H9 (cell line): ENCODE results near the gene CATSPER1. TPM values are rescaled to one million over a fixed set of nuclear protein-coding genes. Genes with fewer than 3 reads are reported as not detected.

Experiments used
- DNase-seq: peaks from one replicate; pipeline ENCODE4 v3.0.0-alpha.2; 2017
- H2AFZ ChIP-seq: one replicate; pipeline ENCODE4 v1.6.1; 2013; ENCODE audit warnings: mild to moderate bottlenecking, low read length, control low read depth, moderate library complexity
- H2AK5ac ChIP-seq: 2 replicates; pipeline ENCODE4 v1.6.1; 2013; ENCODE audit warnings: low read length, control low read depth, mixed read lengths; ENCODE audit not compliant: insufficient read length
- H2BK120ac ChIP-seq: one replicate; pipeline ENCODE4 v1.6.1; 2013; ENCODE audit warnings: low read depth, mild to moderate bottlenecking, low read length, control low read depth, inconsistent platforms; ENCODE audit not compliant: poor library complexity, severe bottlenecking
- H2BK12ac ChIP-seq: 2 replicates; pipeline ENCODE4 v1.6.1; 2013; ENCODE audit warnings: low read length, control low read depth, mixed read lengths, low read depth; ENCODE audit not compliant: insufficient read length
- H2BK15ac ChIP-seq: 2 replicates; pipeline ENCODE4 v1.6.1; 2013; ENCODE audit warnings: low read depth, low read length, control low read depth
- H2BK20ac ChIP-seq: one replicate; pipeline ENCODE4 v1.6.1; 2013; ENCODE audit warnings: low read depth, mild to moderate bottlenecking, low read length, control low read depth, inconsistent platforms; ENCODE audit not compliant: poor library complexity, severe bottlenecking
- H2BK5ac ChIP-seq: 2 replicates; pipeline ENCODE4 v1.6.1; 2013; ENCODE audit warnings: low read length, control low read depth, mixed read lengths; ENCODE audit not compliant: insufficient read length
- H3K14ac ChIP-seq: 2 replicates; pipeline ENCODE4 v1.6.1; 2013; ENCODE audit warnings: low read length, control low read depth; ENCODE audit not compliant: insufficient read depth
- H3K18ac ChIP-seq: 2 replicates; pipeline ENCODE4 v1.6.1; 2013; ENCODE audit warnings: low read depth, mild to moderate bottlenecking, mixed read lengths, low read length, control low read depth; ENCODE audit not compliant: insufficient read length
- H3K23ac ChIP-seq: 2 replicates; pipeline ENCODE4 v1.6.1; 2013; ENCODE audit warnings: low read length, control low read depth, mixed read lengths, low read depth; ENCODE audit not compliant: insufficient read length
- H3K23me2 ChIP-seq: 2 replicates; pipeline ENCODE4 v1.6.1; 2013; ENCODE audit warnings: low read depth, mild to moderate bottlenecking, mixed read lengths, low read length, control low read depth; ENCODE audit not compliant: insufficient read length, poor library complexity, severe bottlenecking
- H3K27ac ChIP-seq: 2 replicates; pipeline ENCODE4 v1.5.1; 2013; ENCODE audit warnings: low read length, control low read depth, mixed read lengths, low read depth; ENCODE audit not compliant: insufficient read length
- H3K27me3 ChIP-seq: 2 replicates; pipeline ENCODE4 v1.6.1; 2013; ENCODE audit warnings: low read length, control low read depth, inconsistent platforms; ENCODE audit not compliant: insufficient read depth
- H3K4ac ChIP-seq: 2 replicates; pipeline ENCODE4 v1.6.1; 2013; ENCODE audit warnings: low read depth, mild to moderate bottlenecking, control low read depth, inconsistent platforms, low read length, moderate library complexity
- H3K4me1 ChIP-seq: 2 replicates; pipeline ENCODE4 v1.6.1; 2013; ENCODE audit warnings: low read length, control low read depth, inconsistent platforms; ENCODE audit not compliant: insufficient read depth
- H3K4me2 ChIP-seq: 2 replicates; pipeline ENCODE4 v1.6.1; 2013; ENCODE audit warnings: low read length, control low read depth, mixed read lengths; ENCODE audit not compliant: insufficient read length, insufficient read depth
- H3K56ac ChIP-seq: 2 replicates; pipeline ENCODE4 v1.6.1; 2013; ENCODE audit warnings: low read depth, mild to moderate bottlenecking, mixed read lengths, low read length, control low read depth; ENCODE audit not compliant: insufficient read length
- H3K79me1 ChIP-seq: 2 replicates; pipeline ENCODE4 v1.6.1; 2013; ENCODE audit warnings: low read depth, mild to moderate bottlenecking, moderate library complexity, low read length, control low read depth, inconsistent platforms; ENCODE audit not compliant: insufficient read depth, poor library complexity, severe bottlenecking
- H3K79me2 ChIP-seq: 2 replicates; pipeline ENCODE4 v1.6.1; 2013; ENCODE audit warnings: low read length, control low read depth, inconsistent platforms; ENCODE audit not compliant: insufficient read depth
- H3K9ac ChIP-seq: 2 replicates; pipeline ENCODE4 v1.6.1; 2013; ENCODE audit warnings: low read length, control low read depth, mixed read lengths; ENCODE audit not compliant: insufficient read length; ENCODE audit errors: extremely low read depth
- H3K9me3 ChIP-seq: one replicate; pipeline ENCODE4 v1.6.1; 2013; ENCODE audit warnings: low read depth, low read length, inconsistent platforms; ENCODE audit not compliant: control insufficient read depth
- H3T11ph ChIP-seq: one replicate; pipeline ENCODE4 v1.6.1; 2013; ENCODE audit warnings: mild to moderate bottlenecking, low read length, control low read depth, inconsistent platforms
- H4K20me1 ChIP-seq: one replicate; pipeline ENCODE4 v1.6.1; 2013; ENCODE audit not compliant: control insufficient read depth, insufficient read length, insufficient read depth
- H4K5ac ChIP-seq: 2 replicates; pipeline ENCODE4 v1.6.1; 2013; ENCODE audit warnings: low read depth, mild to moderate bottlenecking, mixed read lengths, low read length, control low read depth; ENCODE audit not compliant: insufficient read length
- H4K8ac ChIP-seq: replicated peaks from 2 replicates; pipeline ENCODE4 v1.6.1; 2013; ENCODE audit warnings: low read length, control low read depth, mixed read lengths, low read depth; ENCODE audit not compliant: insufficient read length
- H4K91ac ChIP-seq: 2 replicates; pipeline ENCODE4 v1.6.1; 2013; ENCODE audit warnings: low read depth, mild to moderate bottlenecking, moderate library complexity, mixed read lengths, low read length, control low read depth; ENCODE audit not compliant: insufficient read length
- H3K27ac Mint-ChIP-seq, 3 experiments: 2 replicates in 2 of 3; 3 replicates in 1 of 3; pipeline ENCODE4 v1.8.0; 2020 to 2021; ENCODE audit warnings: mixed read lengths in 3 of 3, mild to moderate bottlenecking in 1 of 3, moderate library complexity in 1 of 3
- H3K27me3 Mint-ChIP-seq: 2 replicates; pipeline ENCODE4 v1.8.0; 2021; ENCODE audit warnings: low read depth, mild to moderate bottlenecking, moderate library complexity, mixed read lengths
- H3K36me3 Mint-ChIP-seq, 3 experiments: 2 replicates in 2 of 3; 3 replicates in 1 of 3; pipeline ENCODE4 v1.8.0; 2020 to 2021; ENCODE audit warnings: low read depth in 3 of 3, mixed read lengths in 3 of 3; ENCODE audit not compliant: insufficient read depth in 1 of 3
- H3K4me1 Mint-ChIP-seq, 2 experiments: 2 replicates each; pipeline ENCODE4 v1.8.0; 2020; ENCODE audit warnings: mixed read lengths in 2 of 2
- H3K4me3 Mint-ChIP-seq, 2 experiments: 2 replicates in 1 of 2; 3 replicates in 1 of 2; pipeline ENCODE4 v1.8.0; 2020 to 2021; ENCODE audit warnings: mild to moderate bottlenecking in 2 of 2, mixed read lengths in 2 of 2, moderate library complexity in 1 of 2
- H3K9me3 Mint-ChIP-seq, 2 experiments: 2 replicates in 1 of 2; 3 replicates in 1 of 2; pipeline ENCODE4 v1.8.0; 2020; ENCODE audit warnings: mild to moderate bottlenecking in 2 of 2, mixed read lengths in 2 of 2, moderate library complexity in 1 of 2
- WGBS: extraction: QIAGEN DNeasy Blood & Tissue Kit; methylation state at CpG from one replicate; pipeline ENCODE4 v1.1.7; 2013; ENCODE audit warnings: missing lambda C conversion rate, low lambda C conversion rate, mixed read lengths; ENCODE audit not compliant: insufficient read length; ENCODE audit errors: extremely low coverage; 5-methylcytosine and 5-hydroxymethylcytosine counted together
- total RNA-seq: library from RNA; stranded (reverse); gene quantifications from 2 replicates; pipeline ENCODE4 v1.2.1, GENCODE V29; 2021
- TF ChIP-seq, protein P1 (sequence below): fragments of 200-600 bp; sonication (generic); conservative IDR thresholded peaks from 3 replicates; pipeline ENCODE4 v1.8.0; 2021; ENCODE audit warnings: antibody characterized with exemption, mild to moderate bottlenecking

The CATSPER1 gene
- total RNA-seq, 1 experiment from 2014 or later = not detected

DNA sequence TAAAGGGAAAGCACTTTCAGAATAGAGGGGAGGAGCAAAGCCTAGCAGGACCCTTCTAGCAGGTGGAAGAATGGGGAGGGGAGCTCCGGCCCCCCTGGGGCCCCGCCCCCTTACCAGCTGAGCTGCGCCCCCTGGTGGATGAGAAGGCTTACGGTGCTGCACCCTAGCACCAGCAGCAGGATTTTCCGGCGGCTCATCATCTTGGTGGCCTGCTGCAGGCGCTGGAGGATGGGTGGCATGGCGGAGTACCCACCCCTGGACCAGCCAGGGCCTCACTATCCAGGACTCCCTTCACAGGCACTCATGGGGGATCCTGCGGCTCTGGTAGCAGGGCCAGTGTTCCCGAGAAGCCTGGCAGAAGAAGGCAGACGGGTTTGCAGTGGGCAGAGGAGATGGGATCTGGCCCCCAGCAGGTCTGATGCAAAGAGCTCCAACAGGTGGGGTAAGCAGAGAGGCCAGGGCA lies 18.9 kb upstream of the CATSPER1 start:
- H3K79me2 ChIP-seq = no peaks in the 10 kb centered on the region
- no peak overlapping the region for H2BK15ac ChIP-seq
- H4K20me1 ChIP-seq = peaks cover 3% of the 10 kb centered on the region
- no peak overlapping the region for H4K91ac ChIP-seq
- H3K23me2 ChIP-seq = peaks cover 8% of the 10 kb centered on the region
- no CpG with 5 or more reads among the region's 11 CpGs for WGBS
- no peak overlapping the region for H2BK120ac ChIP-seq
- H3K14ac ChIP-seq = no peak overlapping the region
- no peak overlapping the region for H3K18ac ChIP-seq
- no peak overlapping the region for H2BK20ac ChIP-seq
- H3K79me1 ChIP-seq = no peaks in the 10 kb centered on the region
- H3K9me3 ChIP-seq = no peaks in the 10 kb centered on the region
- no peak overlapping the region for H4K5ac ChIP-seq
- H3K23ac ChIP-seq = no peak overlapping the region
- H3K4me3 Mint-ChIP-seq = peak overlapping the region in 1 of 2 experiments; percentile 50; a peak in 2 of 5 replicates
- H2BK5ac ChIP-seq = no peak overlapping the region
- H3K4me2 ChIP-seq = no peak overlapping the region
- H3K36me3 Mint-ChIP-seq = peaks cover 17 to 32% (median 21%) of the 10 kb centered on the region in 3 experiments; a peak in 6 of 7 replicates
- DNase-seq = peak; percentile 91
- TF ChIP-seq, protein P1, sequence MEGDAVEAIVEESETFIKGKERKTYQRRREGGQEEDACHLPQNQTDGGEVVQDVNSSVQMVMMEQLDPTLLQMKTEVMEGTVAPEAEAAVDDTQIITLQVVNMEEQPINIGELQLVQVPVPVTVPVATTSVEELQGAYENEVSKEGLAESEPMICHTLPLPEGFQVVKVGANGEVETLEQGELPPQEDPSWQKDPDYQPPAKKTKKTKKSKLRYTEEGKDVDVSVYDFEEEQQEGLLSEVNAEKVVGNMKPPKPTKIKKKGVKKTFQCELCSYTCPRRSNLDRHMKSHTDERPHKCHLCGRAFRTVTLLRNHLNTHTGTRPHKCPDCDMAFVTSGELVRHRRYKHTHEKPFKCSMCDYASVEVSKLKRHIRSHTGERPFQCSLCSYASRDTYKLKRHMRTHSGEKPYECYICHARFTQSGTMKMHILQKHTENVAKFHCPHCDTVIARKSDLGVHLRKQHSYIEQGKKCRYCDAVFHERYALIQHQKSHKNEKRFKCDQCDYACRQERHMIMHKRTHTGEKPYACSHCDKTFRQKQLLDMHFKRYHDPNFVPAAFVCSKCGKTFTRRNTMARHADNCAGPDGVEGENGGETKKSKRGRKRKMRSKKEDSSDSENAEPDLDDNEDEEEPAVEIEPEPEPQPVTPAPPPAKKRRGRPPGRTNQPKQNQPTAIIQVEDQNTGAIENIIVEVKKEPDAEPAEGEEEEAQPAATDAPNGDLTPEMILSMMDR = peak; percentile 99
- H2BK12ac ChIP-seq = no peak overlapping the region
- H3K4me1 Mint-ChIP-seq = peaks cover 23 to 32% of the 10 kb centered on the region in 2 experiments
- 0 out of 2 replicates have a peak, but pooled peaks cover 4% of the 10 kb centered on the region for H3K4me1 ChIP-seq
- no peak overlapping the region for H4K8ac ChIP-seq
- no peak overlapping the region for H3K27ac ChIP-seq
- H3K9ac ChIP-seq = no peak overlapping the region
- H3K9me3 Mint-ChIP-seq = no peaks in the 10 kb centered on the region
- no peak overlapping the region for H3K56ac ChIP-seq
- no peak overlapping the region for H3T11ph ChIP-seq
- no peaks in the 10 kb centered on the region for H3K27me3 ChIP-seq
- H3K27ac Mint-ChIP-seq = no peak overlapping the region; a peak in 2 of 7 replicates
- no peak overlapping the region for H2AFZ ChIP-seq
- H2AK5ac ChIP-seq = no peak overlapping the region
- no peaks in the 10 kb centered on the region; the same call in 1 of the 2 replicates for H3K27me3 Mint-ChIP-seq
- H3K4ac ChIP-seq = no peak overlapping the region
